ENCODE results near the gene PDCD1. TPM values are rescaled to one million over a fixed set of nuclear protein-coding genes. Genes with fewer than 3 reads are reported as not detected.

Gene PDCD1
- total RNA-seq, 2 donors from 2014 or later, result 13.1 to 77.6 TPM

DNA sequence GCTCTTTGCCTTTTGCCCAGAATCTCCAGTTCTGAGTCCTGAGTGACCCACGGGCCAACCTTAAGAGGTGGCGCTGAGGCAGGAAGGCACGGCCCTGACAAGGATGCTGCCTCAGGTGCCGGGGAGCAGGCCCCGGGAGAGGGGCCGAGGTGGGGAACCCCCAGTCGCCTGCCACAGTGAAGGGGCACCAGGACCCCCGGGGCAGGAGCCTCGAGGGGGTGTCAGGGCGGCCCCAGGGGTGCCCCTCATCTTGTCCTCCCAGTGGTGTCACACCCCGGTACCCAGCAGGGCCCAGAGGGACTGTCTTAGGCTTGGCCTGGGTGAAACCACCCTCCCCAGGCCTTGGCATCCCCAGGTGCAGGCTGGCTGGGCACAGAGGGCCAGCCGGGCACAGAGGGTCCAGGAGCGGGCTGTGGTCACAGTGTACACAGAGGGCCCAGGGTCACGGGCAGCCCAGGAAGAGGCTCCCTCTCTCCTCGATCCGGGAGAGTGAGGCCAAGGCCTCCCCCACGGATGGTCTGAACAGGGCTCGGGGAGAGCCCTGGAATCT, 1.0 kb downstream of the PDCD1 start:
- Mint-ChIP-seq H3K4me1 (peaks cover 26% of the 10 kb centered on the region), H3K27me3 (no peaks in the 10 kb centered on the region), H3K9me3 (peaks cover 9% of the 10 kb centered on the region), H3K36me3 (ENCODE audit: low read depth) (peaks cover 59% of the 10 kb centered on the region), H3K27ac (peak overlapping the region; percentile 94), H3K4me3 (peak overlapping the region; percentile 56)
- ATAC-seq (replicated peaks), result no peak

DNA sequence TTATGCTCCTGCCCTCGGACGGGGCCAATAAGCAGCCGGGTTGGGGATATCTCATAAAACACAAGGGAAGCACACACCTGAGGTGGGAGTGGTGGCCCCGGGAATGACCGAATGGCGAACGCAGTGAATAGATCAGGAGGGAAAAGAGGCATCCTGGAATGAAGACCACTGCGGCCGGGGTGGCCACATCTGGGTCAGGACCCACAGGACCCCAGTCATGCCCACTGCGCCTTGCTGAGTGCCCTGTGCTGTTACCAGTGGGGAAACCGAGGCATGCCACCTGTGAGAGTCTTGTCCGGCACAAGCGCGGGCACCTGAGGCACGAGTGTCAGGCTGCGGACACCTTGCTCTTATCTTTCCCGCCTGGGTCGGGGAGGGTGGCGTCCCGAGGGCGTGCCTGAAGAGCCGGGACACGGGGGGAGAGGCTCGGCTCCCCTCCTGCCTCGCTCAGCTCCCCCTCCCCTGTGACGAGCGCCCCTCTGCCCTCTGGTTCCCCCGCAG, 1.6 kb downstream of the PDCD1 start:
- H3K27ac Mint-ChIP-seq, result peak overlapping the region; percentile 94
- no peaks in the 10 kb centered on the region for H3K27me3 Mint-ChIP-seq
- H3K9me3 Mint-ChIP-seq, result peaks cover 9% of the 10 kb centered on the region
- peaks cover 22% of the 10 kb centered on the region for H3K4me1 Mint-ChIP-seq
- H3K36me3 Mint-ChIP-seq (ENCODE audit: low read depth), result peaks cover 61% of the 10 kb centered on the region
- no peak for ATAC-seq (replicated peaks)
- peak overlapping the region; percentile 56 for H3K4me3 Mint-ChIP-seq

DNA sequence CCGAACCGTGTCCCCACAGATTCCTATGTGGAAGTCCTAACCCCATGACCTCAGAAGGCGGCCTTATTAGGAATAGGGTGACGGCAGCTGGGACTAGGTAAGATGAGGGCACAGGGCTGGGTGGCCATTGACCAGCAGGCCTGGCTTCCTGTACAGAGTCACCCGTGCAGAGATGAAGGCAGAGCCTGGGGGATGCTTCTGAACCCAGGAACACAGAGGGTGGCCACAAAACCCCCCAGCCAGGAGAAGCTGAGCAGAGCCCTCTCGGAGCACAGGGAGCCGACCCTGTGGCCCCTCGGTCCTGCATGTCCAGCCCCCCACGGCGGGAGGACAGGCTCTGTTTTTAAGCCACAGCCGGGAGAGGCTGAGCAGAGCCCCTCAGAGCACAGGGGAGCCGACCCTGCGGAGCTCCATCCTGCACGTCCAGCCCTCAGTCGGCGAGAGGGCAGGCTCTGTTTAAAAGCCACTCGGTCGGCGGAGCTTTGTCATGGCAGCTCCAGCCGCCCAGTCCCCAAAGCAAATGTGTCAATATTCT, 2.7 kb downstream of the PDCD1 start:
- Mint-ChIP-seq H3K9me3 (no peaks in the 10 kb centered on the region), H3K27ac (peak overlapping the region; percentile 94), H3K4me3 (peak overlapping the region; percentile 56), H3K27me3 (no peaks in the 10 kb centered on the region), H3K4me1 (peaks cover 11% of the 10 kb centered on the region), H3K36me3 (ENCODE audit: low read depth) (peaks cover 72% of the 10 kb centered on the region)
- no peak for ATAC-seq (replicated peaks)

DNA sequence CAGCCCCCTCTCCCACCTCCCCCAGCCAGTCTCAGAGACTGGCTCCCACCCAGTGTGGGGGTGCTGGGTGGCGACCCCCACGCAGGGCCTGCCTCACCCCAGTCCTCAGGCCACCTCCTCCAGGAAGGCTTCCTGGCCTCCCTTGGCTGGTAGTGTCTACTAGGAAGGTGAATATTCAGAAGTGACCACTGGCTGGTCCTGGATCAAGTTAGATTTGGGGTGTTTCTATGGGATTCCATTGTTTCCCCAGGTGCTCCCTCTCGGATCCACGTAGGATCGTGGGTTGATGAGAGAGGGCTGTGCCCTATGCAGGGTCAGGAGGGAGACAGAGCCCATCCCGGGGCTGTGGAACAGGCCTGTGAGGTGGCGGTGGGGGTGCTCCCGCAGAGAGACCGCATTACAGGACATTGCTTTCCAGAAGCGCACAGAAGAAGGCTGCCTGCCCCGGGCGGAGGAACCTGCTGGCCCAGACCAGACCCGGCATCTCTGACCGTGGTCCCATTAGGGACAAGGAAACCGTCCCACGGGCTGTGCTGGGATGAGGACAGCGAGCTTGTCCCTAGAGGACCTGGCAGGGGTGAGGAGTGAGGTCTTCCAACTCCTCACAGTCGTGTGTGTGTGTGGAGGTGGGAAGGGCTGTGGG, 3.3 kb downstream of the PDCD1 start:
- Mint-ChIP-seq H3K9me3 (no peaks in the 10 kb centered on the region), H3K4me1 (peaks cover 10% of the 10 kb centered on the region), H3K36me3 (ENCODE audit: low read depth) (peaks cover 72% of the 10 kb centered on the region), H3K4me3 (peak overlapping the region; percentile 56), H3K27ac (peak overlapping the region; percentile 94), H3K27me3 (no peaks in the 10 kb centered on the region)
- no peak for ATAC-seq (replicated peaks)

DNA sequence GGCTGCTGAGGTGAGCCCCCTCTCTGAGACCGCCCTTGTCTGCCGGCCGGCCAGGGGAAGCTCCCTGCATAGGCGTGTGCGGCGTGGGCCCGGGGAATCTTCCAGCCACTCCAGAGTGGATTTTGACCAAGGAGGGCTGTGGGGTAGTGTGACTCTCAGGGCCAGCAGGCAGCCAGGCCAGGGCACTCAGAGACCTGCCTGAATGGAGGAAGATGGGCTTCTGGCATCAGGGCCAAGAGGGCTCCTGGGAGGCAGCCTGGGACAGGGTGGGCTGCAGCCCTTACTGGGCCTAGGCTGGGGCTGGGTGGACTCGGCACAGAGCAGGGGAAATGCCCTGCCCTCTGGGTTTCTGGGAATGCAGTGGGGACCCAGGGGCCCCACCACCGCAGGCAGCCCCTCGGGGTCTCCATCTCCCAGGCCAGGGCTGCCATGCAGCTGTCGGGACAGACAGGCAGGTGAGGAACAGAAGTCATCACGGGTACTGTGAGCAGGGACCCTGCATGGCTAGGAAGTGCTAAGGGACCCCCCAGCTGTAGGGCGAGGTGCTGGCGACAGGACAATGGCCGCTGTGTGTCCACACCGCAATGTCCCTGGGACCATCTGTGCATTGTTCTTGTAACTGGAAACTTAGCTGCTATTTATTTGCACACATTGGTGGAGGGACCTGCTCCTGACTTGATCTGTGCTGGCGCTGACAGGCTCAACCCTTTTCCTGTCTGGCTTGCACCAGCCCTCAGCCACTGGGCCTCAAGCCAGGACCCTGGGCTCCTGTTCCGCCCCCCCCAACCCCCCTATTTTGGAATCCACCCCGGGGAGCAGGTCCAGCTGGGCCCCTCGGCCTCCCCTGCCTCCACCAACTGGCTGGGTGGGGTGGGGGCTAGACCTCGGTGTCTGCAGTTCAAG, 4.1 kb downstream of the PDCD1 start:
- H3K4me1 Mint-ChIP-seq, result peaks cover 6% of the 10 kb centered on the region
- H3K9me3 Mint-ChIP-seq, result no peaks in the 10 kb centered on the region
- peaks cover 67% of the 10 kb centered on the region for H3K36me3 Mint-ChIP-seq (ENCODE audit: low read depth)
- no peak overlapping the region for H3K4me3 Mint-ChIP-seq
- no peak for ATAC-seq (replicated peaks)
- H3K27ac Mint-ChIP-seq, result no peak overlapping the region
- no peaks in the 10 kb centered on the region for H3K27me3 Mint-ChIP-seq

DNA sequence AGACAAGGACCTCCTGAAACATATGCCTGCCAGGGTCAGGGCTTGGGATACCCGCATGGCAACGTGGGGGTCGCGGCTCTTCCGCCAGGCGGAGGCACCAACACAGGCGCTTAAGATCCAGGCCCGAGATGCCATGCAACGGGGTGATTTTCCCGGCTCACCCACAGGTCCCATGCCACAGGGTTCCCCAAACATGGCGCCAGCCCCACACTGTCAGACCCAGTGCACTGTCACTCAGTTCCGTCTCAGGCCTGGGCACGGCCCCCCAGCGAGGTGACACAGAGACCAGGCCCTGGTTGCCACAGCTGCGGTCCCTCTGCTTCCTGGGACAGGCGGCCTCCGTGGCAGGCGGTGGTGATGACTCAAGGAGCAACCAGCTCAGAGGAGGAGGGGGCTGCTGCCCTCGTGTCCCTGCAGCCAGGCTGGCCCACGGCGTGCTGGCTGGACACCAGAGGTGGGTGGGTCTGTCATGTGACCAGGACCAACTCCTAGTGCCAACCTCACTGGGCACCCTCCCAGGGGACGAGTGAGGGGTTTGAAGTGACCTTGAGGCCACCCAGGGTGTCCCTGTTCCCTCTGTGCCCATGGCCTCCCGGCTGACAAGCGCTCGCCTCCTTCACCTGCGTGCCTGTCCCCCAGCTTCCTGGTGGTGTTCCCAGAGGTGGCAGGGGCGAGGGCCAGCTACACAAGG, 4.9 kb downstream of the PDCD1 start:
- no peaks in the 10 kb centered on the region for H3K27me3 Mint-ChIP-seq
- H3K9me3 Mint-ChIP-seq, result no peaks in the 10 kb centered on the region
- H3K4me3 Mint-ChIP-seq, result no peak overlapping the region
- no peak overlapping the region for H3K27ac Mint-ChIP-seq
- ATAC-seq (replicated peaks), result peak; percentile 48
- H3K4me1 Mint-ChIP-seq, result peaks cover 5% of the 10 kb centered on the region
- peaks cover 67% of the 10 kb centered on the region for H3K36me3 Mint-ChIP-seq (ENCODE audit: low read depth)

DNA sequence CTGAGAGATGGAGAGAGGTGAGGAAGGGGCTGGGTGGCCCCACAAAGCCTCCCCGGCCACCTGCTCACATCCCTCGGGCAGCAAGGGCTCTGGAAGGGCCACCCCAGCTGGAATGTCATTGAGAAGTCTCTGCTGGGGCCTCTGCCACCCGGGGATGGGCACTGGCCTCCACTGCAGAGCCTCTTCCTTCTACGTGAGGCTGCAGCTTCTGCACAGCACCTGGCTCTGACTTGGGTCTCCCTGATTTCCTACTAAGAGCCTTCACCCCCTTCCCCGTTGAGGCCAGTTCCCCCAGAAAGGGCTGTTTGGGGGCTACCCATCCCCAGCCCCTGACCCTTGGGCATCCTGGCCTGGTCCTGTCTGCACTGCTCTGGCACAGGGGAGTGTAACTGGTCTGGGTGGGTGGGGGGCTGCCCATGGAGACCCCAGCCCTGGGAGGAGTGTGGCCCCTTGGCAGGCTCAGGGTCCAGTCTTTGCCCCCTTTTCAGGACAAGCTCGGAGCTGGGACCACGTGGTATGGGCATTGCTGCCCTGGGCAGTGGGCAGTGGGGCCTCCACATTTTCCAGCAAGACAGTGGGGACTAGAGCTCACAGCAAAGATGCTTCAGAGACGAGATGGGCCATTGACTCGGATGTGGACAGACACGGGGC, 5.6 kb downstream of the PDCD1 start:
- peaks cover 5% of the 10 kb centered on the region for H3K4me1 Mint-ChIP-seq
- H3K27ac Mint-ChIP-seq, result no peak overlapping the region
- no peaks in the 10 kb centered on the region for H3K27me3 Mint-ChIP-seq
- no peak for ATAC-seq (replicated peaks)
- H3K9me3 Mint-ChIP-seq, result no peaks in the 10 kb centered on the region
- peaks cover 63% of the 10 kb centered on the region for H3K36me3 Mint-ChIP-seq (ENCODE audit: low read depth)
- no peak overlapping the region for H3K4me3 Mint-ChIP-seq

DNA sequence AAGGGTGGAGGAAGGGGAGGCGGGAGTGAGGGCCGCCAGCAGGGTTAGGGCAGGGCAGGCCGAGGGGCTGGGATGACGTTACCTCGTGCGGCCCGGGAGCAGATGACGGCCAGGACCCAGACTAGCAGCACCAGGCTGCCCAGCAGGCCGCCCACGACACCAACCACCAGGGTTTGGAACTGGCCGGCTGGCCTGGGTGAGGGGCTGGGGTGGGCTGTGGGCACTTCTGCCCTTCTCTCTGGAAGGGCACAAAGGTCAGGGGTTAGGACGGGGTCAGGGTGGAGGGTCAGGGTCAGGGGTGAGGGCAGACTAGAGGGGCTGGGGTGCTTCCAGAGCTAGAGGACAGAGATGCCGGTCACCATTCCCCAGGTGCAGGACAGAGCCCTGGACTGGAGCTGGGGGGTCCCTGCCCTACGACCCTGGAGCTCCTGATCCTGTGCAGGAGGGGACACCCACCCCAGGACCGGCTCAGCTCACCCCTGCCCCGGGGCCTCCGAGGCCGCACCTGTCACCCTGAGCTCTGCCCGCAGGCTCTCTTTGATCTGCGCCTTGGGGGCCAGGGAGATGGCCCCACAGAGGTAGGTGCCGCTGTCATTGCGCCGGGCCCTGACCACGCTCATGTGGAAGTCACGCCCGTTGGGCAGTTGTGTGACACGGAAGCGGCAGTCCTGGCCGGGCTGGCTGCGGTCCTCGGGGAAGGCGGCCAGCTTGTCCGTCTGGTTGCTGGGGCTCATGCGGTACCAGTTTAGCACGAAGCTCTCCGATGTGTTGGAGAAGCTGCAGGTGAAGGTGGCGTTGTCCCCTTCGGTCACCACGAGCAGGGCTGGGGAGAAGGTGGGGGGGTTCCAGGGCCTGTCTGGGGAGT, 6.3 kb downstream of the PDCD1 start:
- ATAC-seq (replicated peaks), result no peak
- H3K27me3 Mint-ChIP-seq, result no peaks in the 10 kb centered on the region
- peaks cover 5% of the 10 kb centered on the region for H3K4me1 Mint-ChIP-seq
- H3K36me3 Mint-ChIP-seq (ENCODE audit: low read depth), result peaks cover 55% of the 10 kb centered on the region
- H3K9me3 Mint-ChIP-seq, result no peaks in the 10 kb centered on the region
- no peak overlapping the region for H3K4me3 Mint-ChIP-seq
- no peak overlapping the region for H3K27ac Mint-ChIP-seq

DNA sequence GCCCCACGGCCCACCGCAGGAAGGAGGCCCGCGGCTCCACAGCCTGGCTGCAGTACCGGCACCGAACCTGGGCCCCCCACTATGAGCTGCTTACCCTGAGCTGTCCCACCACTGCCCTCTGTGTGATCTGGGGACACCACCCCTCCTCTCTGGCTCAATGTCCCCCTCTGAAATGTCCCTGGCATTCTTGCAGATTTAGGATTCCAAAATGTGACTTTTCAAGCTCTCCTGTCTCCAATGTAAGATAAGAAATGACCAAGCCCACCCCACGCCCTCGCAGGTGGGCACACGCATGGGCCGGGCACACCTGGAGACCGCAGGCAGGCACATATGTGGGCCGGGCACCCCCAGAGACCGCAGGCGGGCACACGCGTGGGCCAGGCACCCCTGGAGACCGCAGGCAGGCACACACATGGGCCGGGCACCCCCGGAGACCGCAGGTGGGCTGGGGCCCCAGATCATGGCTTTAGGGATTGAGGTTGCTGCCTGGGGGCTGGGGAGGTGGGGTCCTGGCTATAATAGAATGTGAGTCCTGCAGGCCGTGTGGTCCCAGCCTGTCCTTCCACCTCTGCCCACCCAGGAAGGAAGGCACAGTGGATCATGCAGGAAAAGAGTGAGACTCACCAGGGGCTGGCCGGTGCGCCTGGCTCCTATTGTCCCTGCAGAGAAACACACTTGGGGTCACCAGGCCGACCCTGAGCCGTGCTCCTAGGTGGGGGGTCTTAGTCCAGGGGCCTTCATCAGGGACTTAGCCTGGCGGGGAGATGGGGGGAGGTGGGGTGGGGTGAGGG, 7.2 kb downstream of the PDCD1 start:
- Mint-ChIP-seq H3K36me3 (ENCODE audit: low read depth) (peaks cover 50% of the 10 kb centered on the region), H3K4me3 (no peak overlapping the region), H3K27me3 (no peaks in the 10 kb centered on the region), H3K27ac (no peak overlapping the region), H3K4me1 (peaks cover 4% of the 10 kb centered on the region), H3K9me3 (no peaks in the 10 kb centered on the region)
- ATAC-seq (replicated peaks), result no peak

DNA sequence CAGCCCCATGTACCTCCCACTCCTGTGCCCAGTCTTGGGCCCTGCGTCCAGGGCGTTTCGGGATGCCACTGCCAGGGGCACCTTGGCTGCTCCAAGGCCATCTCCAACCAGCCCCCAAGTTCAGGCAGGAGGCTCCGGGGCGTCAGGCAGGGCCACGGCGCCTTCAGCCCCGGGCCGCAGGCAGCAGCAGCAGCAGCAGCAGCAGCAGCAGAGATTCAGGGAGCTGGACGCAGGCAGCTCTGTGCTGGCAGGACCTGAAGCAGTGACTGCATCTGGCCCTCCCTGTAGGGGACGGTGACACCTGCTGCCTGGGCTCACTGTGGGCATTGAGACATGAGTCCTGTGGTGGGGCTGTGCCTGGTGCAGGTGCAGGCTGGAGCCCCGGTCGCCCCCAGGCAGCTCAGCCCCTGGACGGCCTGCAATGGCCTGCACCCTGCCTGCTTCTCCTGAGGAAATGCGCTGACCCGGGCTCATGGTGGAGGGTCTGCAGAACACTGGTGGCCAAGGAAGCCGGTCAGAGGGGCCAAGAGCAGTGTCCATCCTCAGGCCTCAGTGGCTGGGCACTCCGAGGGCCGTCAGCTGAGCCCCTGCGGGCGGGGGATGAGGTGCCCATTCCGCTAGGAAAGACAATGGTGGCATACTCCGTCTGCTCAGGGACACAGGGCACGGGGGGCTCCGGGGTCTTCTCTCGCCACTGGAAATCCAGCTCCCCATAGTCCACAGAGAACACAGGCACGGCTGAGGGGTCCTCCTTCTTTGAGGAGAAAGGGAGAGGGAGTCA, 8.0 kb downstream of the PDCD1 start:
- Mint-ChIP-seq H3K9me3 (no peaks in the 10 kb centered on the region), H3K27me3 (no peaks in the 10 kb centered on the region), H3K36me3 (ENCODE audit: low read depth) (peaks cover 49% of the 10 kb centered on the region), H3K4me3 (no peak overlapping the region), H3K4me1 (peaks cover 9% of the 10 kb centered on the region), H3K27ac (no peak overlapping the region)
- peak; percentile 21 for ATAC-seq (replicated peaks)

DNA sequence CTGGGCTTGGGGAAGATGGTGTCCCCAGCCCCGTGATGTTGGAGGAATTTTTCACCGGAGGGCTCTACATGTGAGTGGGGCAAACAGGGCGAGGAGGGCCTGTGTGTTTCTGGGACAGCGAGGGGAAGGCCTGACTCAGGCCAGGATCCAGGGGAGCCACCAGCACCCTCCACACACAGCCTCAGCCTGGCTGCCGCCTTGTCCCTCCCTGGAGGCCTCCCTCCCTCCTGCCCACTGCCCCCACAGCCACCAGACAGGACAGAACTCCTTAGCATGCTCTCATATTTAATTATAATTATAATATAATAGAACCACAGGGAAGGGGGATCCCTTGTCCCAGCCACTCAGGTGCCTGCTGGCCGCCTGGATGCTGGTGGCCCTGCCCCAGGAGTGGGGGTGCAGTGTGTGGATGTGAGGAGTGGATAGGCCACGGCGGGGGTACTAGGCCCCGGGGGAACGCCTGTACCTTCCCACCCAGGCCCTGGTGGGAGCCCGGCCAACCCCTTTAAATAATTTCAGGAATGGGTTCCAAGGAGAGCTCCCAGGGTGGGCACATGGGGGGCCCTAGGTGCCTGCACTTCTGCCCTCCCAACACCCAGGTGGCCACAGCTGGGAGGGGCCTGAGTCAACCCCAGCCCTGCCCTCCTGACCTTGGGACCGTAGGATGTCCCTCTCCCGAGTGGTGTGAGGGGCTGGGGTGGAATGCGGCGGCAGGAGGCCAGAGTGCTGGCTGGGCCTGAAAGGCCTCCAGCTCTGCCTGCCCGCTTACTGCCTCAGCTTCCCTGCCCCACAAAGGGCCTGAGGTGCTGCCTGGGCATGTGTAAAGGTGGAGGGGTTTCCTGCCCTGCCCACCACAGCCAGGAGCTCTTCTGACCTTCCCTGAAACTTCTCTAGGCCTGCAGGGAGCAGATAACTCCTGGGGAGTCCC, 8.8 kb downstream of the PDCD1 start:
- H3K4me3 Mint-ChIP-seq, result no peak overlapping the region
- H3K4me1 Mint-ChIP-seq, result peaks cover 16% of the 10 kb centered on the region
- H3K27ac Mint-ChIP-seq, result no peak overlapping the region
- no peaks in the 10 kb centered on the region for H3K27me3 Mint-ChIP-seq
- peaks cover 50% of the 10 kb centered on the region for H3K36me3 Mint-ChIP-seq (ENCODE audit: low read depth)
- peak; percentile 32 for ATAC-seq (replicated peaks)
- H3K9me3 Mint-ChIP-seq, result no peaks in the 10 kb centered on the region

Measured in activated T-helper 17 cell treated with anti-CD3 and anti-CD28 coated beads, Interleukin-2, amount 50 U/mL, for 72 hours (primary cell).